Astrocyte (in vitro differentiated cells and primary cell): ENCODE measurements around the gene FUCA1. TPM values are rescaled to one million over a fixed set of nuclear protein-coding genes. Genes with fewer than 3 reads are reported as not detected.

ENCODE experiments used
- DNase-seq: peaks from one replicate; pipeline ENCODE4 v3.0.0-alpha.2; 2010; ENCODE audit warnings: low read depth
- FAIRE-seq: peaks from 2 replicates; lab custom pipeline; 2011; peaks lifted over from hg19 to GRCh38; lab: Jason Lieb, UNC
- H2AFZ ChIP-seq: 2 replicates; pipeline ENCODE4 v1.6.0; 2012; ENCODE audit warnings: low read depth, low read length, inconsistent platforms
- H3K27ac ChIP-seq: 2 replicates; pipeline ENCODE4 v1.5.1; 2011; ENCODE audit warnings: low read depth, low read length, inconsistent platforms
- H3K27me3 ChIP-seq: 2 replicates; pipeline ENCODE4 v1.6.0; 2011; ENCODE audit warnings: low read length, inconsistent platforms; ENCODE audit not compliant: insufficient read depth
- H3K36me3 ChIP-seq: 2 replicates; pipeline ENCODE4 v1.5.1; 2011; ENCODE audit warnings: low read length, inconsistent platforms; ENCODE audit not compliant: insufficient read depth
- H3K4me1 ChIP-seq: 2 replicates; pipeline ENCODE4 v1.5.1; 2011; ENCODE audit warnings: low read length, inconsistent platforms; ENCODE audit not compliant: insufficient read depth
- H3K4me2 ChIP-seq: 2 replicates; pipeline ENCODE4 v1.6.0; 2012; ENCODE audit warnings: low read length, inconsistent platforms
- H3K4me3 ChIP-seq: 2 replicates; pipeline ENCODE4 v1.5.1; 2011; ENCODE audit warnings: low read depth, mild to moderate bottlenecking, low read length, inconsistent platforms; ENCODE audit not compliant: insufficient read depth
- H3K79me2 ChIP-seq: 2 replicates; pipeline ENCODE4 v1.6.0; 2012; ENCODE audit warnings: mild to moderate bottlenecking, low read length, inconsistent platforms; ENCODE audit not compliant: insufficient read depth
- H3K9ac ChIP-seq: 2 replicates; pipeline ENCODE4 v1.6.0; 2012; ENCODE audit warnings: mild to moderate bottlenecking, low read length, inconsistent platforms
- H3K9me3 ChIP-seq: 2 replicates; pipeline ENCODE4 v1.5.1; 2012; ENCODE audit warnings: low read depth, mild to moderate bottlenecking, low read length, inconsistent platforms; ENCODE audit not compliant: insufficient read depth
- H4K20me1 ChIP-seq: 2 replicates; pipeline ENCODE4 v1.6.0; 2012; ENCODE audit warnings: low read length, inconsistent platforms; ENCODE audit not compliant: insufficient read depth
- H3K27ac Mint-ChIP-seq: one replicate; pipeline ENCODE4 v1.8.0; 2021; ENCODE audit warnings: mild to moderate bottlenecking, mixed read lengths; ENCODE audit not compliant: unreplicated experiment
- H3K27me3 Mint-ChIP-seq: one replicate; pipeline ENCODE4 v1.8.0; 2021; ENCODE audit warnings: low read depth, mixed read lengths; ENCODE audit not compliant: unreplicated experiment
- H3K36me3 Mint-ChIP-seq: one replicate; pipeline ENCODE4 v1.8.0; 2021; ENCODE audit warnings: low read depth, mixed read lengths; ENCODE audit not compliant: unreplicated experiment
- H3K4me1 Mint-ChIP-seq: one replicate; pipeline ENCODE4 v1.8.0; 2021; ENCODE audit warnings: low read depth, mixed read lengths; ENCODE audit not compliant: unreplicated experiment
- H3K4me3 Mint-ChIP-seq: one replicate; pipeline ENCODE4 v1.8.0; 2021; ENCODE audit warnings: mild to moderate bottlenecking, moderate library complexity, mixed read lengths; ENCODE audit not compliant: unreplicated experiment
- H3K9me3 Mint-ChIP-seq: one replicate; pipeline ENCODE4 v1.8.0; 2021; ENCODE audit warnings: mild to moderate bottlenecking, mixed read lengths; ENCODE audit not compliant: unreplicated experiment
- CTCF ChIP-seq: IDR thresholded peaks from 2 replicates; pipeline ENCODE4 v1.5.1; 2011; ENCODE audit warnings: low read depth, mild to moderate bottlenecking, inconsistent platforms, low read length, moderate library complexity; ENCODE audit not compliant: insufficient read depth
- EZH2 ChIP-seq: IDR thresholded peaks from 2 replicates; pipeline ENCODE4 v1.6.1; 2012; ENCODE audit warnings: mild to moderate bottlenecking, low read length, inconsistent platforms; ENCODE audit not compliant: insufficient read depth
- total RNA-seq: library from RNA; stranded (reverse); gene quantifications from 2 replicates; pipeline ENCODE4 v1.2.1, GENCODE V29; 2021

Gene FUCA1
- total RNA-seq, 1 donor from 2014 or later, result 10.4 TPM

DNA sequence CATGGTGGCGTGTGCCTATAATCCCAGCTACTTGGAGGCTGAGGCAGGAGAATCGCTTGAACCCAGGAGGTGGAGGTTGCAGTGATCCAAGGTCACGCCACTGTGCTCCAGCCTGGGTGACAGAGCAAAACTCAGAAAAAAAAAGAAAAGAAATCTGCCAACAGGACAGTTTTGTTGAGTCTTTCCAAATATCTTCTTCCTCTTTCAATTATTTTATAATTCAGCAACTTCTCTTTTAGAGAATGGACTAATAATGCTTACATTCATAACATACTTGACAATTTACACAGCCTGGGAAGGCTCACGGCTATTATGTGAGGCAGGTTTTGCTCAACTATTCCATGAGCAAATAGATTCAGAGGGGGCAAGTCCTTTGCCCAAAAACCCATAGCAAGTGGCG lies 27.0 kb upstream of the FUCA1 start:
- no peaks in the 10 kb centered on the region for H3K79me2 ChIP-seq
- Mint-ChIP-seq H3K9me3 (no peaks in the 10 kb centered on the region), H3K36me3 (no peaks in the 10 kb centered on the region), H3K27ac (no peak overlapping the region), H3K4me1 (no peaks in the 10 kb centered on the region), H3K4me3 (no peak overlapping the region), H3K27me3 (peaks cover 26% of the 10 kb centered on the region)
- H3K27me3 ChIP-seq, result peaks cover 20% of the 10 kb centered on the region
- no peak overlapping the region for H3K9ac ChIP-seq
- H3K4me2 ChIP-seq, result no peak overlapping the region
- no peak for FAIRE-seq
- no peaks in the 10 kb centered on the region for H3K36me3 ChIP-seq
- no peaks in the 10 kb centered on the region for H3K4me1 ChIP-seq
- DNase-seq, result no peak
- no peaks in the 10 kb centered on the region for H3K9me3 ChIP-seq
- no peak for TF ChIP-seq CTCF
- no peak for TF ChIP-seq EZH2
- no peak overlapping the region for H3K4me3 ChIP-seq
- no peak overlapping the region for H2AFZ ChIP-seq
- no peaks in the 10 kb centered on the region for H4K20me1 ChIP-seq
- no peak overlapping the region for H3K27ac ChIP-seq

DNA sequence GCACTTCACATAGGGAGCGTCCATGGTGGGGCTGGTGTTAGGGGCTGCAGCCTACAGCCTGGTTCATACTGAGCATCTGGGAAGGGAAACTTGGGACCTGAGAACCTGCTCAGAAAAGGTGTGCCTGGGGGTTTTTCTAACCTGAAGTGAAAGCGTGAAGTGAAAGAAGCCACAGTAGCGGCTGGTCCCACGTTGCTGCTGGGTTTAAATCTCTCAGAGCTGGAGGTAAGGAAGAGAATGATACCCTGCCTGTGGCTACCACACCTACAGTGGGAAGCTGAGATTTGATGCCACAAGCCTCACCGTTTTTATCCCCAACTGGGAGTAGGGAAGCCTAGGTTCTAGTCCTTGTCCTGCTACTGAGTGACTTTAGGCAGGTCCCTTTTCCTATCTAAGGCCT lies 21.0 kb upstream of the FUCA1 start:
- H2AFZ ChIP-seq, result no peak overlapping the region
- no peaks in the 10 kb centered on the region for H3K9me3 Mint-ChIP-seq
- H4K20me1 ChIP-seq, result no peaks in the 10 kb centered on the region
- no peaks in the 10 kb centered on the region for H3K36me3 Mint-ChIP-seq
- no peak overlapping the region for H3K27ac Mint-ChIP-seq
- H3K4me1 Mint-ChIP-seq, result no peaks in the 10 kb centered on the region
- no peaks in the 10 kb centered on the region for H3K4me1 ChIP-seq
- peaks cover 17% of the 10 kb centered on the region for H3K27me3 ChIP-seq
- H3K4me2 ChIP-seq, result no peak overlapping the region
- DNase-seq (no peak), FAIRE-seq (no peak)
- no peaks in the 10 kb centered on the region for H3K79me2 ChIP-seq
- no peak overlapping the region for H3K4me3 Mint-ChIP-seq
- no peak overlapping the region for H3K9ac ChIP-seq
- no peak overlapping the region for H3K27ac ChIP-seq
- H3K9me3 ChIP-seq, result no peaks in the 10 kb centered on the region
- TF ChIP-seq CTCF (no peak), EZH2 (no peak)
- no peaks in the 10 kb centered on the region for H3K36me3 ChIP-seq
- H3K4me3 ChIP-seq, result no peak overlapping the region
- peaks cover 28% of the 10 kb centered on the region for H3K27me3 Mint-ChIP-seq

DNA sequence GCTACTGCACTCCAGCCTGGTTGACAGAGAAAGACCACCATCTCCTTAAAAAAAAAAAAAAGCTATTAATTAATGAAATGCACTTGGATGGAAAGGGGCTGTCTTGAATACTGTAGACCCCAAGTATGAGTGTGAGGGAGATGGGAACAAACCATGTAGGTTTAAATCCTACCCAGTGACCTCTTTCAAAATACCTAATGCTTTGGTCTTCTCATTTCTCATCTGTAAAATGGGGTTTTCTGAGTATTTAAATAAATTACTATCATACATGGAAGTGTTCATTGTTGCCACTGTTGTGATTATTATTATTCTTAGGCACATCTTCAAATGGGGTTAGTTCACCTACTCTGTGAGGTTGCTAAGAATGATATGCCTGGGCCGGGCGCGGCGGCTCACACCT lies 17.1 kb upstream of the FUCA1 start:
- DNase-seq (no peak), FAIRE-seq (no peak)
- no peak for TF ChIP-seq EZH2
- TF ChIP-seq CTCF, result no peak
- peaks cover 6% of the 10 kb centered on the region for H3K27me3 ChIP-seq
- H3K4me1 ChIP-seq, result no peaks in the 10 kb centered on the region
- H3K4me1 Mint-ChIP-seq, result no peaks in the 10 kb centered on the region
- H3K27me3 Mint-ChIP-seq, result peaks cover 19% of the 10 kb centered on the region
- H3K4me2 ChIP-seq, result no peak overlapping the region
- H3K36me3 ChIP-seq, result no peaks in the 10 kb centered on the region
- no peak overlapping the region for H3K27ac Mint-ChIP-seq
- H3K4me3 ChIP-seq, result no peak overlapping the region
- no peaks in the 10 kb centered on the region for H3K36me3 Mint-ChIP-seq
- H3K4me3 Mint-ChIP-seq, result no peak overlapping the region
- H3K9me3 Mint-ChIP-seq, result peaks cover 2% of the 10 kb centered on the region
- no peak overlapping the region for H3K27ac ChIP-seq
- H3K9ac ChIP-seq, result no peak overlapping the region
- H3K9me3 ChIP-seq, result no peaks in the 10 kb centered on the region
- no peaks in the 10 kb centered on the region for H3K79me2 ChIP-seq
- no peaks in the 10 kb centered on the region for H4K20me1 ChIP-seq
- H2AFZ ChIP-seq, result no peak overlapping the region
